ENCODE data around the gene DCLK1. TPM values are rescaled to one million over a fixed set of nuclear protein-coding genes. Genes with fewer than 3 reads are reported as not detected.

The DCLK1 gene
- total RNA-seq, 1 donor from 2014 or later, result 4.5 TPM

DNA sequence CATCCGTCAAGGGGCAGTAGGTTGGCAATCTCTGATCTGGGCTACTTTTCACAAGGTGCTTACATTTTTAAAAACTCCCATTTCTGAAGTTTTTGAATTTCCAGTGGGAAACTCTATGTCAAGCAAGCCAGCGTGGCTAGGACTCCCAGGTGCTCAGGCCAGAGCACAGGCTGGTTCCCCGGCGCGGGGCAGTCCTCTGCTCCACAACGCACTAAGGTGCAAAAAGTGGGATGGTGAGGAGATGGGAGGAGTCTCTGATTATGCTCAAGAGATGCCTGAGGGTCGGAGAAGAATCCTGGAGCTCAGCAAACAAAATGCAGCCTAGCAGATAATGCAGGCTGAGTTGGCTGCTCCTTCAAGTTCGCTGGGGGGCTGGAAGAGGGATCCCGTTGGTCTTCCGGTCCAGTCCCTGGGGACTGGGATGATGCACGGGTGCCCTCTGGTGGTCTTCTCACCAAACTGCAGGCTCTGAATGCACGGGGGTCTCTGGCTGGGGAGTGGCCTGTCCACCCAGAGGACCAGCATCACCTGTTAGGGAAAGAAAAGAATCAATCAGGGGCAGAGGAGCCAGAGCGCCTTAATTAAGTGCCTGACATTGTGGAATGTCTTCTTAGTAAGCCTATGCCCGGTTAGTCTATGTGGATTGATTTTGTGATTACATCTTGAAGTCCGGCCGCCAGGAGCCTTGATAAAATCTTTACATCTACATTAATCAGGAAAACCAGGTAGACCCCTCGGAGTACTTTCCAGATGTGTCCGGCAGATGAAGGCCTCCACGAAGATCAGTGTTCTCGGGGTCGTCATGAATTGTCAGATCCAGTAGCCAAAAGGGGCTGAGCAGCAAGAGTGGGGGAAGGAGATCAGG is 410.3 kb downstream of the DCLK1 start:
- no peak for DNase-seq
- peak; percentile 77 for ATAC-seq
- intact Hi-C loops (cut with DNase I), result no loop called here
- H3K4me1 ChIP-seq, result peaks cover 10% of the 10 kb centered on the region
- no peak overlapping the region for H3K27ac ChIP-seq
- no peak overlapping the region for H3K4me3 ChIP-seq
- no peaks in the 10 kb centered on the region for H3K9me3 ChIP-seq
- no peaks in the 10 kb centered on the region for H3K27me3 ChIP-seq
- TF ChIP-seq, protein P1, sequence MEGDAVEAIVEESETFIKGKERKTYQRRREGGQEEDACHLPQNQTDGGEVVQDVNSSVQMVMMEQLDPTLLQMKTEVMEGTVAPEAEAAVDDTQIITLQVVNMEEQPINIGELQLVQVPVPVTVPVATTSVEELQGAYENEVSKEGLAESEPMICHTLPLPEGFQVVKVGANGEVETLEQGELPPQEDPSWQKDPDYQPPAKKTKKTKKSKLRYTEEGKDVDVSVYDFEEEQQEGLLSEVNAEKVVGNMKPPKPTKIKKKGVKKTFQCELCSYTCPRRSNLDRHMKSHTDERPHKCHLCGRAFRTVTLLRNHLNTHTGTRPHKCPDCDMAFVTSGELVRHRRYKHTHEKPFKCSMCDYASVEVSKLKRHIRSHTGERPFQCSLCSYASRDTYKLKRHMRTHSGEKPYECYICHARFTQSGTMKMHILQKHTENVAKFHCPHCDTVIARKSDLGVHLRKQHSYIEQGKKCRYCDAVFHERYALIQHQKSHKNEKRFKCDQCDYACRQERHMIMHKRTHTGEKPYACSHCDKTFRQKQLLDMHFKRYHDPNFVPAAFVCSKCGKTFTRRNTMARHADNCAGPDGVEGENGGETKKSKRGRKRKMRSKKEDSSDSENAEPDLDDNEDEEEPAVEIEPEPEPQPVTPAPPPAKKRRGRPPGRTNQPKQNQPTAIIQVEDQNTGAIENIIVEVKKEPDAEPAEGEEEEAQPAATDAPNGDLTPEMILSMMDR (IDR thresholded peaks at IDR 0.05), result peak; percentile 89
- no peaks in the 10 kb centered on the region for H3K36me3 ChIP-seq

DNA sequence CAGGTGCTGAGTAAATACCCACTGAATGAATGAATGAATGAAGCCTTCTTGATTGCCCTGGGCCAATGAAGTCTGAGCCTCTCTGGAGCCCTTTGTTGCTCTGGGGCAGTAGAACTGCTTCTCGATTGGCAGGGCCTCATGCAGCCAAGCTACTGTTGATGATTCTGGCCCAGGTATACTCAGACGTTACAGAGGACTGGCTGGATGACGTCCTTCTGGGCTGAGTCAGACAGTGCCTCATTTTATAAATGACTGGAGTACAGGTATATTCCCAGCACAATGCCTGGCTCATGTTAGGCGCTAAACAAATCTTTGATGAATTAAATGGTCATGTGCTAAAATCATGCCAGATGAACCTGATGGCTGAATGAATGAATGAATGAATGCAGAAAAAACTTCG is 410.9 kb downstream of the DCLK1 start:
- TF ChIP-seq, protein P1 (IDR thresholded peaks at IDR 0.05), result no peak
- Histone ChIP-seq H3K27me3 (no peaks in the 10 kb centered on the region), H3K27ac (no peak overlapping the region), H3K4me1 (peaks cover 10% of the 10 kb centered on the region), H3K9me3 (no peaks in the 10 kb centered on the region), H3K4me3 (no peak overlapping the region), H3K36me3 (no peaks in the 10 kb centered on the region)
- DNase-seq, result no peak
- ATAC-seq, result no peak
- intact Hi-C loops (cut with DNase I), result no loop called here

Other genes starting within 250 kb of the DCLK1 start
- not detected for gene SOHLH2, start 83.2 kb upstream of the DCLK1 start, total RNA-seq
- gene CCDC169, start 166.4 kb upstream of the DCLK1 start, total RNA-seq, result 0.55 TPM
- 86.8 TPM for gene SPART, start 215.0 kb upstream of the DCLK1 start, total RNA-seq

All from upper lobe of right lung (tissue), 1 donor.